BJ (cell line): Measurements from ENCODE around the gene ITGA8. TPM values are rescaled to one million over a fixed set of nuclear protein-coding genes. Genes with fewer than 3 reads are reported as not detected.
"Not testable (repeated sequence)": the region's sequence is repeated elsewhere in the genome, so short reads cannot be mapped to it uniquely, and the experiment has no call there.

ENCODE experiments used
- CTCF ChIA-PET: fragments of 350-600 bp; formaldehyde crosslinking; extraction: SDS; loops from one replicate; lab custom pipeline; 2021; ENCODE audit warnings: antibody characterized with exemption, inconsistent platforms; lab: Yijun Ruan, JAX
- POLR2A ChIA-PET: fragments of 300-600 bp; sonication (Branson Sonifier 250); formaldehyde crosslinking; extraction: SDS; loops from one replicate; lab custom pipeline; 2021; ENCODE audit warnings: antibody characterized with exemption; lab: Charles Lee
- DNase-seq: peaks from one replicate; pipeline ENCODE4 v3.0.0-alpha.2; 2011; ENCODE audit warnings: low read depth
- H3K27me3 ChIP-seq: 2 replicates; pipeline ENCODE4 v1.6.0; 2011; ENCODE audit warnings: low read length; ENCODE audit not compliant: control insufficient read depth, insufficient read depth
- H3K36me3 ChIP-seq: 2 replicates; pipeline ENCODE4 v1.5.1; 2011; ENCODE audit warnings: low read length; ENCODE audit not compliant: control insufficient read depth, insufficient read depth
- H3K4me3 ChIP-seq: 2 replicates; pipeline ENCODE4 v1.5.1; 2011; ENCODE audit warnings: low read depth, mild to moderate bottlenecking, control low read depth, low read length
- CTCF ChIP-seq: IDR thresholded peaks from 2 replicates; pipeline ENCODE4 v1.5.1; 2011; ENCODE audit warnings: low read depth, mild to moderate bottlenecking, control low read depth, inconsistent platforms, low read length, moderate library complexity; ENCODE audit not compliant: insufficient read depth
- polyA plus RNA-seq: library from polyadenylated mRNA; depleted of rRNA; stranded (reverse); fragments of >200 nt; gene quantifications from 2 replicates; pipeline ENCODE4 v1.2.3, GENCODE V29; 2011

ITGA8 gene
- polyA plus RNA-seq, 1 experiment: 10.1 TPM

- H3K27me3 ChIP-seq: no peaks in the 10 kb centered on the region
- ChIA-PET CTCF (no interaction called here), POLR2A (no interaction called here)
- no peak overlapping the region for H3K4me3 ChIP-seq
- DNase-seq: no peak
- no peak for TF ChIP-seq CTCF
- no peaks in the 10 kb centered on the region for H3K36me3 ChIP-seq
Measured at GRCh38 chr10:15539262-15539661, 180.5 kb downstream of the ITGA8 start.

- CTCF ChIA-PET, H3K4me3 ChIP-seq, H3K36me3 ChIP-seq, H3K27me3 ChIP-seq, POLR2A ChIA-PET, DNase-seq: not testable (repeated sequence)
Measured at GRCh38 chr10:15534928-15535538, 184.7 kb downstream of the ITGA8 start.

- CTCF ChIA-PET: no interaction called here
Measured at GRCh38 chr10:15531927-15532722, 187.6 kb downstream of the ITGA8 start.

GRCh38 chr10:15528859-15529239 lies 190.9 kb downstream of the ITGA8 start:
- no peak for DNase-seq
- no peak for TF ChIP-seq CTCF
- Histone ChIP-seq H3K27me3 (no peaks in the 10 kb centered on the region; the same call in 1 of the 2 replicates), H3K4me3 (no peak overlapping the region), H3K36me3 (no peaks in the 10 kb centered on the region)
- CTCF ChIA-PET: interaction anchor here (0.6 to 1.3 kb wide), 3 partner anchors 9 to 20 kb away, joined by 3 read pairs; no protein-coding TSS in a partner anchor
- POLR2A ChIA-PET: no interaction called here

More at GRCh38 chr10:15531927-15532722, 187.6 kb downstream of the ITGA8 start:
- POLR2A ChIA-PET: no interaction called here
- Histone ChIP-seq H3K27me3 (no peaks in the 10 kb centered on the region; the same call in 1 of the 2 replicates), H3K4me3 (no peak overlapping the region), H3K36me3 (no peaks in the 10 kb centered on the region)
- DNase-seq: no peak
- TF ChIP-seq CTCF: no peak

- no peaks in the 10 kb centered on the region; the same call in 1 of the 2 replicates for H3K27me3 ChIP-seq
- ChIA-PET CTCF (no interaction called here), POLR2A (no interaction called here)
- H3K36me3 ChIP-seq: no peaks in the 10 kb centered on the region
- TF ChIP-seq CTCF: no peak
- no peak for DNase-seq
- no peak overlapping the region for H3K4me3 ChIP-seq
Measured at GRCh38 chr10:15526754-15527153, 193.0 kb downstream of the ITGA8 start.
